Measurements from ENCODE around the gene MRGPRF. TPM values are rescaled to one million over a fixed set of nuclear protein-coding genes. Genes with fewer than 3 reads are reported as not detected.

The MRGPRF gene
- total RNA-seq, 2 experiments from 2014 or later = not detected

DNA sequence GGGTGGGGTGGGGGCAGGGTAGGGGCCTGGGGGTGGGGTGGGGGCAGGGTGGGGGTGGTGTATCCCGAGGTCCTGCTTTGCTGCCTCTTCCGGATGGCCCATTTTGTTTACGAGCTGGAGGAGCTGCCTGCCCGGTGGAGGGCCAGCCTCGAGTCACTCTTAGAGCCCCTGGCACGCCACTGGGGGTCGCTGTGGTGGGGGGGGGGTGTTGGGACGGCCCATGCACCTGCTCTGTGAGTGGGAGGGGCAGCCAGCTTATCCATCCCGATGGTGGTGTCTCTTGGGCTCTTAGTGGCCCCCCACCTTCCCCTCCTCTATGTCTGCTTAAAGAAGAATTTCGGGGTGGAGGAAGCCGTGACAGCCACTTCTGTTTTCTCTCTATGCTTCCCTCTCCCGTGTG lies 56.9 kb downstream of the MRGPRF start:
- no peak overlapping the region for H3K4me3 Mint-ChIP-seq
- no peaks in the 10 kb centered on the region for H3K9me3 Mint-ChIP-seq
- intact Hi-C loops (cut with DNase I, micrococcal nuclease) = loop anchor here in 1 of 2 experiments (5.0 kb wide), 1 partner anchor 131 kb away; no protein-coding TSS in a partner anchor
- Histone ChIP-seq H3K36me3 (ENCODE audit: insufficient read depth, low read length) (no peaks in the 10 kb centered on the region), H3K4me3 (ENCODE audit: low read length) (no peak overlapping the region), H3K4me1 (ENCODE audit: insufficient read depth, low read length) (peaks cover 16% of the 10 kb centered on the region), H3K9me3 (ENCODE audit: control insufficient read depth in 1 of 2, insufficient read depth in 1 of 2, low read length in 2 of 2) (peaks cover 0 to 11% of the 10 kb centered on the region in 2 experiments), H3K27ac (ENCODE audit: low read depth in 1 of 2, low read length in 2 of 2) (no peak overlapping the region), H3K27me3 (ENCODE audit: control insufficient read depth in 1 of 2, insufficient read depth in 2 of 2, low read length in 2 of 2) (peaks cover 0 to 5% of the 10 kb centered on the region in 2 experiments)
- ChIA-PET CTCF (no interaction called here), POLR2A (no interaction called here)
- H3K36me3 Mint-ChIP-seq (ENCODE audit: low read depth) = no peaks in the 10 kb centered on the region
- no peak overlapping the region for H3K27ac Mint-ChIP-seq
- ATAC-seq (ENCODE audit: poor library complexity) (no peak), DNase-seq (peak in 11 of 14 experiments; percentile 4 to 61 (median 23))
- H3K4me1 Mint-ChIP-seq (ENCODE audit: low read depth) = no peaks in the 10 kb centered on the region
- no peak for TF ChIP-seq CTCF (IDR thresholded peaks at IDR 0.05)
- peaks cover 5% of the 10 kb centered on the region for H3K27me3 Mint-ChIP-seq

DNA sequence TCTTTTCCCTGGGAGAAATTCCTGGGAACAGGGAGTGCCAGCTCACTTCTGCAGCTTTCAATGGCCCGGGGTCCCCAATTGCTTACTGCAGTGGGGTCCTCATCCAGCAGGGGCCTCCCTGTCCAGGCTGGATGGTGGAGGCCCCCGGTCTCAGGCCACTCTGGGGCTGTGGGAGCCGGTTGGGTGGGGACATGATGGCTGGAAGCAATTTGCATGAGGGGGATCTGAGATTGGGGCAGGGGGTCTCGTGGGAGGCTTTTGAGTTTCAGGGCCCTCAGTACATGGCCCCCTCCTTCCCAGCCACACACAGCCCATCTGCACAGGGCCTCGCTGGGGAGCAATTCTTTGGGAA lies 57.5 kb downstream of the MRGPRF start:
- H3K4me1 Mint-ChIP-seq (ENCODE audit: low read depth) = no peaks in the 10 kb centered on the region

GRCh38 chr11:68954836-68955606 lies 58.0 kb downstream of the MRGPRF start:
- peaks cover 0 to 5% of the 10 kb centered on the region in 2 experiments for H3K27me3 ChIP-seq (ENCODE audit: control insufficient read depth in 1 of 2, insufficient read depth in 2 of 2, low read length in 2 of 2)
- Mint-ChIP-seq H3K27ac (no peak overlapping the region), H3K4me3 (no peak overlapping the region), H3K4me1 (ENCODE audit: low read depth) (no peaks in the 10 kb centered on the region), H3K9me3 (no peaks in the 10 kb centered on the region), H3K36me3 (ENCODE audit: low read depth) (no peaks in the 10 kb centered on the region), H3K27me3 (peaks cover 5% of the 10 kb centered on the region)
- intact Hi-C loops (cut with DNase I, micrococcal nuclease) = loop anchor here in 1 of 2 experiments (5.0 kb wide), 1 partner anchor 132 kb away; no protein-coding TSS in a partner anchor
- no peaks in the 10 kb centered on the region for H3K36me3 ChIP-seq (ENCODE audit: insufficient read depth, low read length)
- H3K9me3 ChIP-seq (ENCODE audit: control insufficient read depth in 1 of 2, insufficient read depth in 1 of 2, low read length in 2 of 2) = peaks cover 0 to 11% of the 10 kb centered on the region in 2 experiments
- POLR2A ChIA-PET = interaction anchor here (0.6 kb wide), 1 partner anchor 15 kb away, joined by 3 read pairs; no protein-coding TSS in a partner anchor
- no peak for TF ChIP-seq CTCF (IDR thresholded peaks at IDR 0.05)
- no peak overlapping the region for H3K4me3 ChIP-seq (ENCODE audit: low read length)
- DNase-seq = peak in 2 of 14 experiments; percentile 37 to 52
- CTCF ChIA-PET = interaction anchor here (0.7 kb wide), 1 partner anchor 49 kb away, joined by 3 read pairs; no protein-coding TSS in a partner anchor
- peaks cover 16% of the 10 kb centered on the region for H3K4me1 ChIP-seq (ENCODE audit: insufficient read depth, low read length)
- H3K27ac ChIP-seq (ENCODE audit: low read depth in 1 of 2, low read length in 2 of 2) = no peak overlapping the region
- ATAC-seq (ENCODE audit: poor library complexity) = no peak

More for the DNA sequence above, 57.5 kb downstream of the MRGPRF start:
- no peak overlapping the region for H3K4me3 ChIP-seq (ENCODE audit: low read length)
- no peak for DNase-seq
- ATAC-seq (ENCODE audit: poor library complexity) = no peak
- POLR2A ChIA-PET = interaction anchor here (0.6 kb wide), 1 partner anchor 15 kb away, joined by 3 read pairs; no protein-coding TSS in a partner anchor
- no peaks in the 10 kb centered on the region for H3K36me3 Mint-ChIP-seq (ENCODE audit: low read depth)
- peaks cover 16% of the 10 kb centered on the region for H3K4me1 ChIP-seq (ENCODE audit: insufficient read depth, low read length)
- peaks cover 0 to 5% of the 10 kb centered on the region in 2 experiments for H3K27me3 ChIP-seq (ENCODE audit: control insufficient read depth in 1 of 2, insufficient read depth in 2 of 2, low read length in 2 of 2)
- intact Hi-C loops (cut with DNase I, micrococcal nuclease) = loop anchor here in 1 of 2 experiments (5.0 kb wide), 1 partner anchor 132 kb away; no protein-coding TSS in a partner anchor
- TF ChIP-seq CTCF (IDR thresholded peaks at IDR 0.05) = no peak
- CTCF ChIA-PET = no interaction called here
- no peak overlapping the region for H3K4me3 Mint-ChIP-seq
- no peak overlapping the region for H3K27ac Mint-ChIP-seq
- H3K27me3 Mint-ChIP-seq = peaks cover 5% of the 10 kb centered on the region
- H3K27ac ChIP-seq (ENCODE audit: low read depth in 1 of 2, low read length in 2 of 2) = no peak overlapping the region
- H3K9me3 ChIP-seq (ENCODE audit: control insufficient read depth in 1 of 2, insufficient read depth in 1 of 2, low read length in 2 of 2) = peaks cover 0 to 11% of the 10 kb centered on the region in 2 experiments
- H3K9me3 Mint-ChIP-seq = no peaks in the 10 kb centered on the region
- no peaks in the 10 kb centered on the region for H3K36me3 ChIP-seq (ENCODE audit: insufficient read depth, low read length)

Other genes starting within 250 kb of the MRGPRF start
- gene CPT1A, start 171.3 kb downstream of the MRGPRF start, total RNA-seq = 10 to 100 TPM; 11.3 to 13.2 TPM
- 10 to 100 TPM; 47.5 to 48.0 TPM for gene MRPL21, start 109.4 kb downstream of the MRGPRF start, total RNA-seq
- 10 to 100 TPM; 17.5 to 18.5 TPM for gene IGHMBP2, start 109.4 kb downstream of the MRGPRF start, total RNA-seq
- not detected for gene MRGPRD, start 32.3 kb downstream of the MRGPRF start, total RNA-seq
- gene TPCN2, start 35.7 kb upstream of the MRGPRF start, total RNA-seq = 10 to 100 TPM; 10.2 to 11.5 TPM
- gene SMIM38, start 142.7 kb upstream of the MRGPRF start, total RNA-seq = under 1 TPM; 0.08 to 0.30 TPM